Keratinocyte (primary cell): Measurements from ENCODE around the gene PTPRD. TPM values are rescaled to one million over a fixed set of nuclear protein-coding genes. Genes with fewer than 3 reads are reported as not detected.

ENCODE experiments used
- DNase-seq: peaks from one replicate; pipeline ENCODE4 v3.0.0-alpha.2; 2011; ENCODE audit warnings: low read depth, missing footprints, low spot score
- FAIRE-seq: peaks from 2 replicates; lab custom pipeline; 2011; peaks lifted over from hg19 to GRCh38; lab: Jason Lieb, UNC
- H2AFZ ChIP-seq: 2 replicates; pipeline ENCODE4 v1.6.0; 2012; ENCODE audit warnings: low read length, control low read depth, inconsistent platforms; ENCODE audit not compliant: control insufficient read depth
- H3K27ac ChIP-seq: 2 replicates; pipeline ENCODE4 v1.5.1; 2011; ENCODE audit warnings: low read length; ENCODE audit not compliant: control insufficient read depth, insufficient read depth
- H3K27me3 ChIP-seq: 3 replicates; pipeline ENCODE4 v1.6.0; 2011; ENCODE audit warnings: low read length; ENCODE audit not compliant: control insufficient read depth, insufficient read depth; ENCODE audit errors: extremely low read depth
- H3K36me3 ChIP-seq, 2 experiments: 2 replicates in 1 of 2; 3 replicates in 1 of 2; pipeline ENCODE4 v1.5.1; 2011; ENCODE audit warnings: low read length in 2 of 2, mild to moderate bottlenecking in 1 of 2; ENCODE audit not compliant: control insufficient read depth in 2 of 2, insufficient read depth in 2 of 2; ENCODE audit errors: extremely low read depth in 1 of 2
- H3K4me1 ChIP-seq: 3 replicates; pipeline ENCODE4 v1.5.1; 2011; ENCODE audit warnings: low read length; ENCODE audit not compliant: control insufficient read depth, insufficient read depth; ENCODE audit errors: extremely low read depth
- H3K4me2 ChIP-seq: 3 replicates; pipeline ENCODE4 v1.6.0; 2011; ENCODE audit warnings: low read depth, low read length; ENCODE audit not compliant: control insufficient read depth, insufficient read depth; ENCODE audit errors: extremely low read depth
- H3K4me3 ChIP-seq, 3 experiments: fragments of 200-600 bp in 1 of 3; sonication (generic) in 1 of 3; 2 replicates in 2 of 3; 3 replicates in 1 of 3; pipeline ENCODE4 v1.5.1; 2011 to 2016; ENCODE audit warnings: low read length in 3 of 3, mild to moderate bottlenecking in 3 of 3, control low read depth in 2 of 3, inconsistent platforms in 1 of 3, low read depth in 1 of 3, mixed read lengths in 1 of 3, mixed run types in 1 of 3, moderate library complexity in 1 of 3; ENCODE audit not compliant: control insufficient read depth in 2 of 3, insufficient read depth in 2 of 3; ENCODE audit errors: extremely low read depth in 1 of 3
- H3K79me2 ChIP-seq: 2 replicates; pipeline ENCODE4 v1.6.0; 2012; ENCODE audit warnings: low read length; ENCODE audit not compliant: control insufficient read depth, insufficient read depth
- H3K9ac ChIP-seq: 3 replicates; pipeline ENCODE4 v1.6.0; 2011; ENCODE audit warnings: low read length; ENCODE audit not compliant: control insufficient read depth, insufficient read depth; ENCODE audit errors: extremely low read depth
- H3K9me1 ChIP-seq: 3 replicates; pipeline ENCODE4 v1.6.0; 2011; ENCODE audit warnings: low read length; ENCODE audit not compliant: control insufficient read depth, insufficient read depth; ENCODE audit errors: extremely low read depth
- H3K9me3 ChIP-seq: 2 replicates; pipeline ENCODE4 v1.5.1; 2012; ENCODE audit warnings: low read depth, low read length; ENCODE audit not compliant: control insufficient read depth
- H4K20me1 ChIP-seq: 3 replicates; pipeline ENCODE4 v1.6.0; 2011; ENCODE audit warnings: low read length; ENCODE audit not compliant: control insufficient read depth, insufficient read depth; ENCODE audit errors: extremely low read depth
- CTCF ChIP-seq, 3 experiments: IDR thresholded peaks in 1 of 3; conservative IDR thresholded peaks in 1 of 3; optimal IDR thresholded peaks in 1 of 3; 2 replicates in 2 of 3; 3 replicates in 1 of 3; pipeline versions ENCODE3 to v1.5.1; 2011; ENCODE audit warnings: low read length in 3 of 3, mild to moderate bottlenecking in 3 of 3, moderate library complexity in 2 of 3, control low read depth in 1 of 3, inconsistent platforms in 1 of 3; ENCODE audit not compliant: insufficient read depth in 2 of 3; ENCODE audit errors: extremely low read depth in 1 of 3
- EZH2 ChIP-seq: IDR thresholded peaks from one replicate; pipeline ENCODE4 v1.6.1; 2012; ENCODE audit warnings: inconsistent platforms, mild to moderate bottlenecking, low read length, moderate library complexity
- dilution Hi-C: fragments of 300-500 bp; cut with MboI; formaldehyde crosslinking; loops from one replicate; pipeline ENCODE4 v1.7.0; 2020; ENCODE audit warnings: low sequenced_read_pairs; ENCODE audit not compliant: extremely low pct_ligation_motif_present
- polyA plus RNA-seq, 5 experiments: library from polyadenylated mRNA; depleted of rRNA in 3 of 5; stranded (reverse) in 3 of 5; stranded (forward) in 1 of 5; unstranded in 1 of 5; fragments of >200 nt; gene quantifications; 1 replicate in 1 of 5; 2 replicates in 3 of 5; 3 replicates in 1 of 5; pipeline versions ENCODE4 v1.2.1 to v1.2.3, GENCODE V29; 2011 to 2012; ENCODE audit warnings: missing spikeins in 2 of 5, low read depth in 1 of 5, low replicate concordance in 1 of 5

The PTPRD gene
- polyA plus RNA-seq, 1 donor (not counting 4 experiments of a cell fraction or from before 2014, with no cell fraction given), result 0.10 TPM

DNA sequence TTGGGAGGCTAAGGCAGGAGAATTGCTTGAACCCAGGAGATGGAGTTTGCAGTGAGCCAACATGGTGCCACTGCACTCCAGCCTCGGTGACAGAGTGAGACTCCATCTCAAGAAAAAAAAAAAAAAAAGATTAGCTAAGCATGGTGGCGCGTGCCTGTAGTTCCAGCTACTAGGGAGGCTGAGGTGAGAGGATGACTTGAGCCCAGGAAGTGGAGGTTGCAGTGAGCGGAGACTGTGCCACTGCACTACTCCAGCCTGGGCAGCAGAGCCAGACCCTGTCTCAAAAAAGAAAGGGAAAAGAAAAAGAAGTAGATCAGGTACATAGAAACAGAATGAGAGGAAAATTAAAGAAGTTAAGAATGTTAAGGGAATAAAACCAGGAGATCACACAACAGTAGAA lies 1886.1 kb downstream of the PTPRD start:
- no peak for TF ChIP-seq CTCF (optimal IDR thresholded peaks at IDR 0.05 in 1 of 3, IDR thresholded peaks at IDR 0.05 in 1 of 3, conservative IDR thresholded peaks at IDR 0.05 in 1 of 3; ENCODE audit: extremely low read depth in 1 of 3, insufficient read depth in 2 of 3, low read length in 3 of 3)
- FAIRE-seq, result no peak
- Histone ChIP-seq H3K27ac (no peak overlapping the region), H3K36me3 (no peaks in the 10 kb centered on the region), H3K4me1 (no peaks in the 10 kb centered on the region), H3K9me1 (no peaks in the 10 kb centered on the region), H3K9me3 (no peaks in the 10 kb centered on the region), H2AFZ (no peak overlapping the region), H3K4me3 (no peak overlapping the region), H4K20me1 (no peaks in the 10 kb centered on the region), H3K4me2 (no peak overlapping the region), H3K79me2 (no peaks in the 10 kb centered on the region), H3K27me3 (no peaks in the 10 kb centered on the region), H3K9ac (no peak overlapping the region)
- no peak for DNase-seq
- dilution Hi-C loops, result no loop called here

GRCh38 chr9:8725635-8726034 lies 1887.2 kb downstream of the PTPRD start:
- H3K27me3 ChIP-seq, result no peaks in the 10 kb centered on the region
- no peaks in the 10 kb centered on the region for H3K4me1 ChIP-seq
- no peak overlapping the region for H3K4me2 ChIP-seq
- H3K79me2 ChIP-seq, result no peaks in the 10 kb centered on the region
- FAIRE-seq, result no peak
- no peaks in the 10 kb centered on the region for H4K20me1 ChIP-seq
- no peaks in the 10 kb centered on the region for H3K9me3 ChIP-seq
- no peak overlapping the region for H3K27ac ChIP-seq
- no peaks in the 10 kb centered on the region for H3K36me3 ChIP-seq
- H3K4me3 ChIP-seq, result no peak overlapping the region
- H3K9me1 ChIP-seq, result no peaks in the 10 kb centered on the region
- dilution Hi-C loops, result no loop called here
- TF ChIP-seq EZH2 (no peak), CTCF (optimal IDR thresholded peaks at IDR 0.05 in 1 of 3, IDR thresholded peaks at IDR 0.05 in 1 of 3, conservative IDR thresholded peaks at IDR 0.05 in 1 of 3; ENCODE audit: extremely low read depth in 1 of 3, insufficient read depth in 2 of 3, low read length in 3 of 3) (no peak)
- H2AFZ ChIP-seq, result no peak overlapping the region
- DNase-seq, result no peak
- no peak overlapping the region for H3K9ac ChIP-seq
